Measurements from ENCODE around the gene ZFYVE19.

The ZFYVE19 gene

GRCh38 chr15:40776537-40777141, 30.2 kb upstream of the ZFYVE19 start:
- DNase-seq = no peak

- no peak for DNase-seq
Observed at GRCh38 chr15:40782609-40783227, 24.2 kb upstream of the ZFYVE19 start.

- DNase-seq = no peak
Observed at GRCh38 chr15:40785164-40785563, 21.7 kb upstream of the ZFYVE19 start.

DNA sequence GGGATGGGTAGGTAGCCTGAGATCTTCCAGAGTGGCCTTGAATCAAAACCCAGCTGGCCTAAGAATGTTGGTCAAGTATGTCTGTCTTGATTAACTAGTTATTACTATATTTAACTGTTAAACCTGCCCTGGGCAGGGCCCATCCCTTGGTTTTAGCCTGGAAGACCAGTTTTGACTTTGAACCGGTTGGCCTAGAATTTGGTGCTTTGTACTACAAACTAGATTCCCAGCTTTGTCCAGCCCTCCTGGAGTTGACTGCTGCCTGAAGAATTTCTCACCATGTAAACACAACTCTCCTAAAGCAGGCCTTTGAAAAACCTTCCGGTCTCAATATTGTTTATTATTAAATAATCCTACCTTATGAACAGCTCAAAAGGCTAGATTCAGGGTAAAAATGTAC, 21.1 kb upstream of the ZFYVE19 start:
- DNase-seq = no peak

GRCh38 chr15:40787344-40787841, 19.5 kb upstream of the ZFYVE19 start:
- no peak for DNase-seq

DNA sequence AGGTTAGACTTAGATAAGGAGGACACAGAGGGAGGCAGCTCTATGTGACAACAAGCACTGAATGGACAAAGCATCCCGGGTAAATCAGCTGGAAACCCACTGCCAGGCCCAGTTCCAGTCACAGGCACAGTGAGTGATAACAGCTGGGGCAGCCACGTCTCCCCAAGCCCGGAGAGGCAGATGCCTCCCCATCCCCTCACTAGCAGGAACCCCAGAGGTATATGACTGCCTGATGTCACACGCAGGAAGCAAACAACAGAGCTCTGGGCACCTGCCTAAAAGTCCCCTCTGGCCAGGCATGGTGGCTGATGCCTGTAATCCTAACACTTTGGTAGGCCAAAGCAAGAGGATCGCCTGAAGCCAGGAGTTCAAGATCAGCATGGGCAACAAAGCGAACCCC, 18.9 kb upstream of the ZFYVE19 start:
- DNase-seq = no peak

GRCh38 chr15:40789119-40789518, 17.8 kb upstream of the ZFYVE19 start:
- no peak for DNase-seq

DNA sequence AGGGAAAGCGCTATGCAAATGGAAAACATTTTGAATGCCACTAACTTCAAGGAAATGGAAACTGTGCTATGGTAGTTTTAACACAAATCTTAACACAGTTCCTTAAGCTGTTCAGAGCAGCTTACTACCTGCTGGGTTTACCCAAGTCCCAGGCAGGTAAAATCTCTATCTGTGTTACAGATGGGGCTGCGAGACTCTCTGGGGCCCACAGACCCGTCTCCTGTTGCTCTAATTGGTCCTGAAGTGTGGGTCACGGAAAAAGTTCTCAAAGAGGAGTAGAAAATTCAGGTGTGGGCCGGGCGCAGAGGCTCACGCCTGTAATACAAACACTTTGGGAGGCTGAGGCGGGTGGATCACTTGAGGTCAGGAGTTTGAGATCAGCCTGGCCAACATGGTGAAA, 16.9 kb upstream of the ZFYVE19 start:
- no peak for DNase-seq

DNA sequence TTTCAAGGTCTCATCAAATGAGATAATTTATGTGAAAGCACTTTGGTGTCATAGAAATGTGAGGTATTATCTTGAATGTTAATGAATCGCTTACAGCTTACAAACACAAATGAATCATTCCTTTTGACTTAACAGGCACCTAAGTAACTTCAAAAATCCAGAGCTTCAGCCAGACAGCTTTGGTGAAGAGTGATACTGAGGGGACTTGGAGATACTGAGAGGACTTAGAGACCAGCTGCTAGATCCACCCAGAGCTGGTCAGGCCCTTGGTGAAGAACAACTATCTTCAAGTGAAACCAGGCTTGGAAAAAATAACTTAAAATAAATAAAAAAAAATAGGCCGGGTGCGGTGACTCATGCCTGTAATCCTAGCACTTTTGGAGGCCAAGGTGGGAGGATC, 16.2 kb upstream of the ZFYVE19 start:
- no peak for DNase-seq

- DNase-seq = no peak
Observed at GRCh38 chr15:40792394-40792793, 14.5 kb upstream of the ZFYVE19 start.

DNA sequence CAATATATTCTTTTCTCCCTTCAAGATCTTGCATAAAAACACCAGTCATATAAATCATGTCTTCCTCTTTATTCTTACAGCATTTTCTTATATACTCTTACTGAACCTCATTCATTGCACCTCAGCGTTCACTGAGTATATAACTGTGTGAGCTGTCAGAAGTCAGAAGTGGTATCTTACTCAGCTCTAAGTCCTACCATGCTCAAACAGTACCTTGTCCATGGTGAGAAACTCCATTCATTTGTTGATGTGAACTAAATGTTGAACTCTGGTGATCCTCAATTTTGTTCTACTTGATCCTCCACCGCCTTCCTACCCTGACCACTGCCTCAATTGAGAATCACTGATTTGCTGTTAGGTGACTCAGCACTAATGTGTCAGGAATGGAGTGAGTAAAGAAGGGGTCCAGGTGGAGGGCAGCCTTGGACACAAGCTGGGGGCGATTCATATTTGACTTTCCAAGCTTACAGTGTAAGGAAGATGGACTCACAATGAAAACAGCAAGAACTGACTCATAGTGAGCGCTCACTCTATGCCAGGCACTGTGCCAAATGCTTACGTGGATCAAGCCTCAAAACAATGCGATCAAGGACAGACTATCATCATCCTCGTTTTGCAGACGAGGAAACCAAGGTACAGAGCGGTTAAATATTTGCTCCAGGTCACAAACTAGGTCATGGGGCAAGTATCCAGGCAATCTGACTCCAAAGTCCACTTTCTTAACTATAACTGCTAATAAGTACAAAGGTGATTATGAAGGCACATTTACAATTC, 13.5 kb upstream of the ZFYVE19 start:
- no peak for DNase-seq

- no peak for DNase-seq
Observed at GRCh38 chr15:40796041-40796440, 10.8 kb upstream of the ZFYVE19 start.

GRCh38 chr15:40796512-40796911, 10.4 kb upstream of the ZFYVE19 start:
- no peak for DNase-seq

GRCh38 chr15:40799523-40799922, 7.4 kb upstream of the ZFYVE19 start:
- no peak for DNase-seq

GRCh38 chr15:40803076-40803475, 3.8 kb upstream of the ZFYVE19 start:
- DNase-seq = no peak

DNA sequence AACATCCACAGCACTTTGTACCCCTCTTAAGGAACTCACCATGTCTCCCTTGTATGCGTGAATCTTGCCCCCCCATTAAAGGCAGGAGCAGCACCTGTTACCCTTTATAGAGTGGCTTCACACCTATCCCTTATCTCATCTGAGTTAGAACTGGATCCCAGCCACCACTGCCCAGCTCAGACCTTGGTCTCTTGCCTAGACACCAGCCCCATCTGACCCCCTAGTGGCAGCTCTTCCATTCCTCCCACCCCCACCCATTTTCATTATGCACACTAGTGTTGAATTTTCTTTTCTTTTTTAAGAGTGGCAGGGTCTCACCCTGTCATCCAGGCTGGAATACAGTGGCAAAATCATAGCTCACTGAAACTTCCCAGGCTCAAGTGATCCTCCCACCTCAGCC, 3.2 kb upstream of the ZFYVE19 start:
- no peak for DNase-seq

- DNase-seq = no peak
Observed at GRCh38 chr15:40806672-40807027, 239 bp upstream of the ZFYVE19 start.

DNA sequence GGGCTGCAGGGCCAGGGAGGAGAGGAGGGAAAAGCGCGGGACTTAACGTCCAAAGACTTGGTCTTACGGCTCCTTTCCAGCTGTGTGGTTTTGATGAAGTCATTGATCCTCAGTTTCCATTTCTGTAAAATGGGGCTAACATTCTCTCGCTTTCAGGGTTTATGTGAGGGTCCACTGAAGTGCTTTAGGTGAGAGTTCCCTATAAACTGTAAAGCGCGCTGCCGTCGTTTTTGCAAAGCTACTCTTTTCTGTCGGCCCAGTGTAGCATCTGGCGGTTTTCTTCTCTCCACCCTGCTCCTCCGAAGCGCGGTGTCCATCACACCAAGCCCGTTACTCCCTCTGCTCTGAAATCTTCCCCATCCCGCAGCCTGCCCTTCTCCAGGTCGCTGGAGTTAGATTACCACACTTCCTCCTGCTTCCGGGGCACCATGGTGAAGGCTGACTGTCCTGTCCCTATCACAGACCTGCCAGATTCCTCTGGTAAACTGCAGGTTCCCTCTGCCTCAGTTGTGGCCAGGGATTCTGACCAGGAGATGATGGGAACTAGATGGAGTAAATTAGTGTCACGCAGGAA, 1.1 kb downstream of the ZFYVE19 start:
- no peak for DNase-seq

DNA sequence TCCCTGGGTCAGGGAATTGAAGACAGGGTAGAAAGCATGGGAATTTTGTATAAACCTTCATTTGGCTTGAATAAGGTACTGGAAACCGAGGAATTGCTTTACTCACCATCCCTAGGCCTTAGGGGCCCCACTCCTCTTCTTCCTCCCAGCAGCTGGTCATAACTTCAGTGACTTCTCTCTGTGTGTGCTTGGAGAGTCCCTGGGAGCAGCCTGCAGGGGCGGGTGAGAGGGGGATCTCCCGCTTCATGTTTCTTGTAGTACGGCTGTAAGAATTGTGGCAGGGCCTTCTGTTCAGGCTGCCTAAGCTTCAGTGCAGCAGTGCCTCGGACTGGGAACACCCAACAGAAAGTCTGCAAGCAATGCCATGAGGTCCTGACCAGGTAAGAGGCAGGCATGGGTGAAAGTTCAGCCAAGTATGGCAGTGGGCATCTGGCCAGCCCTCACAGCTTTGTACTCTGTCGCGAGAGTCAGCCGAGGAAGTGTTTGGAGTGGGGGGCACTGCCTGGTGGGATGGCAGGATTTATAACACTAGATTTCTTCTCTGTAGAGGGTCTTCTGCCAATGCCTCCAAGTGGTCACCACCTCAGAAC, 2.1 kb downstream of the ZFYVE19 start:
- DNase-seq = no peak

GRCh38 chr15:40812721-40813425, 6.0 kb downstream of the ZFYVE19 start:
- no peak for DNase-seq

- DNase-seq = no peak
Observed at GRCh38 chr15:40815042-40815698, 8.3 kb downstream of the ZFYVE19 start.

GRCh38 chr15:40819048-40819447, 12.2 kb downstream of the ZFYVE19 start:
- DNase-seq = no peak
